ENCODE results near the gene REC114.
"Not testable (repeated sequence)": the region's sequence is repeated elsewhere in the genome, so short reads cannot be mapped to it uniquely, and the experiment has no call there.

REC114 gene

GRCh38 chr15:73483053-73483452 lies 40.1 kb downstream of the REC114 start:
- Histone ChIP-seq H2AFZ (ENCODE audit: low read depth) (no peak overlapping the region), H3K4me1 (ENCODE audit: low read depth, poor library complexity, severe bottlenecking) (no peaks in the 10 kb centered on the region), H3K9ac (no peak overlapping the region), H4K20me1 (ENCODE audit: insufficient read depth) (no peaks in the 10 kb centered on the region), H3K4me3 (IDR thresholded peaks at IDR 0.05; ENCODE audit: insufficient read depth, low read depth, low read length) (no peak overlapping the region), H3K4me2 (no peak overlapping the region), H3K79me2 (ENCODE audit: insufficient read depth, low read depth) (no peaks in the 10 kb centered on the region), H3K27me3 (ENCODE audit: insufficient read depth, low read depth) (no peaks in the 10 kb centered on the region), H3K36me3 (ENCODE audit: insufficient read depth) (no peaks in the 10 kb centered on the region), H3K27ac (no peak overlapping the region)
- no peak for TF ChIP-seq CTCF (conservative IDR thresholded peaks at IDR 0.05; ENCODE audit: low read depth, low read length)

- Histone ChIP-seq H3K27me3 (ENCODE audit: insufficient read depth, low read depth) (no peaks in the 10 kb centered on the region), H3K4me1 (ENCODE audit: low read depth, poor library complexity, severe bottlenecking) (no peaks in the 10 kb centered on the region), H4K20me1 (ENCODE audit: insufficient read depth) (no peaks in the 10 kb centered on the region), H3K4me2 (no peak overlapping the region), H3K9ac (no peak overlapping the region), H2AFZ (ENCODE audit: low read depth) (no peak overlapping the region), H3K36me3 (ENCODE audit: insufficient read depth) (no peaks in the 10 kb centered on the region), H3K4me3 (IDR thresholded peaks at IDR 0.05; ENCODE audit: insufficient read depth, low read depth, low read length) (no peak overlapping the region), H3K27ac (no peak overlapping the region), H3K79me2 (ENCODE audit: insufficient read depth, low read depth) (no peaks in the 10 kb centered on the region)
- no peak for TF ChIP-seq CTCF (conservative IDR thresholded peaks at IDR 0.05; ENCODE audit: low read depth, low read length)
Measured at GRCh38 chr15:73485372-73485771, 42.4 kb downstream of the REC114 start.

- H2AFZ ChIP-seq (ENCODE audit: low read depth); H3K27me3 ChIP-seq (ENCODE audit: insufficient read depth, low read depth); H3K9ac ChIP-seq; H3K36me3 ChIP-seq (ENCODE audit: insufficient read depth); H3K4me2 ChIP-seq; H3K79me2 ChIP-seq (ENCODE audit: insufficient read depth, low read depth); H4K20me1 ChIP-seq (ENCODE audit: insufficient read depth); H3K4me1 ChIP-seq (ENCODE audit: low read depth, poor library complexity, severe bottlenecking); H3K27ac ChIP-seq; H3K4me3 ChIP-seq (IDR thresholded peaks at IDR 0.05; ENCODE audit: insufficient read depth, low read depth, low read length): not testable (repeated sequence)
Measured at GRCh38 chr15:73485885-73486284, 42.9 kb downstream of the REC114 start.

GRCh38 chr15:73488698-73489097 lies 45.7 kb downstream of the REC114 start:
- no peaks in the 10 kb centered on the region for H3K79me2 ChIP-seq (ENCODE audit: insufficient read depth, low read depth)
- no peak overlapping the region for H3K4me2 ChIP-seq
- H3K36me3 ChIP-seq (ENCODE audit: insufficient read depth), result no peaks in the 10 kb centered on the region
- no peaks in the 10 kb centered on the region for H3K27me3 ChIP-seq (ENCODE audit: insufficient read depth, low read depth)
- no peak overlapping the region for H2AFZ ChIP-seq (ENCODE audit: low read depth)
- no peaks in the 10 kb centered on the region for H4K20me1 ChIP-seq (ENCODE audit: insufficient read depth)
- H3K4me1 ChIP-seq (ENCODE audit: low read depth, poor library complexity, severe bottlenecking), result no peaks in the 10 kb centered on the region
- H3K4me3 ChIP-seq (IDR thresholded peaks at IDR 0.05; ENCODE audit: insufficient read depth, low read depth, low read length), result no peak overlapping the region
- no peak overlapping the region for H3K27ac ChIP-seq
- TF ChIP-seq CTCF (conservative IDR thresholded peaks at IDR 0.05; ENCODE audit: low read depth, low read length), result no peak
- H3K9ac ChIP-seq, result no peak overlapping the region

- Histone ChIP-seq H4K20me1 (ENCODE audit: insufficient read depth) (no peaks in the 10 kb centered on the region), H3K4me2 (no peak overlapping the region), H3K36me3 (ENCODE audit: insufficient read depth) (no peaks in the 10 kb centered on the region), H2AFZ (ENCODE audit: low read depth) (no peak overlapping the region), H3K4me3 (IDR thresholded peaks at IDR 0.05; ENCODE audit: insufficient read depth, low read depth, low read length) (no peak overlapping the region), H3K4me1 (ENCODE audit: low read depth, poor library complexity, severe bottlenecking) (no peaks in the 10 kb centered on the region), H3K79me2 (ENCODE audit: insufficient read depth, low read depth) (no peaks in the 10 kb centered on the region), H3K27me3 (ENCODE audit: insufficient read depth, low read depth) (no peaks in the 10 kb centered on the region), H3K27ac (no peak overlapping the region), H3K9ac (no peak overlapping the region)
- TF ChIP-seq CTCF (conservative IDR thresholded peaks at IDR 0.05; ENCODE audit: low read depth, low read length), result no peak
Measured at GRCh38 chr15:73493922-73494321, 51.0 kb downstream of the REC114 start.
